B cell (primary cell): Measurements from ENCODE around the gene RBM22. TPM values are rescaled to one million over a fixed set of nuclear protein-coding genes. Genes with fewer than 3 reads are reported as not detected.

Source experiments
- ATAC-seq: fragments of 200-7000 bp; cut with Tn5 transposase; one replicate; pipeline ENCODE4 v1.10.0; 2021; ENCODE audit warnings: low read depth, mild to moderate bottlenecking, moderate number of reproducible peaks, moderate library complexity
- CTCF ChIA-PET: fragments of 350-600 bp; sonication (Branson Sonifier 250); formaldehyde crosslinking; loops from one replicate; lab custom pipeline; 2021; ENCODE audit warnings: antibody characterized with exemption, inconsistent platforms; lab: Charles Lee
- POLR2A ChIA-PET: fragments of 350-600 bp; sonication (Branson Sonifier 250); formaldehyde crosslinking; loops from one replicate; lab custom pipeline; 2021; ENCODE audit warnings: antibody characterized with exemption; lab: Charles Lee
- DNase-seq: peaks from one replicate; pipeline ENCODE4 v3.0.0; 2013
- H2AFZ ChIP-seq: 2 replicates; pipeline ENCODE4 v1.6.1; 2012; ENCODE audit warnings: mild to moderate bottlenecking, low read depth, low read length; ENCODE audit not compliant: insufficient read depth, poor library complexity, severe bottlenecking
- H3K27ac ChIP-seq, 2 donors: 1 replicate in 1 of 2; 2 replicates in 1 of 2; pipeline ENCODE4 v1.5.1; 2012 to 2013; ENCODE audit warnings: low read length in 2 of 2, mild to moderate bottlenecking in 2 of 2, moderate library complexity in 1 of 2
- H3K27me3 ChIP-seq, 4 experiments: fragments of 200-600 bp in 1 of 4; sonication (generic) in 1 of 4; replicated peaks in 1 of 4; 1 replicate in 2 of 4; 2 replicates in 2 of 4; pipeline versions ENCODE4 v1.6.1 to v1.7.0; 2013 to 2016; ENCODE audit warnings: low read length in 3 of 4, mild to moderate bottlenecking in 2 of 4, mixed read lengths in 1 of 4, moderate library complexity in 1 of 4; ENCODE audit not compliant: insufficient read depth in 4 of 4, control insufficient read depth in 3 of 4; ENCODE audit errors: control extremely low read depth in 1 of 4
- H3K36me3 ChIP-seq, 2 experiments: replicated peaks in 1 of 2; 1 replicate in 1 of 2; 2 replicates in 1 of 2; pipeline versions ENCODE4 v1.6.1 to v1.7.1; 2013; ENCODE audit warnings: low read length in 1 of 2; ENCODE audit not compliant: insufficient read depth in 2 of 2, control insufficient read depth in 1 of 2; ENCODE audit errors: control extremely low read depth in 1 of 2, extremely low read depth in 1 of 2
- H3K4me1 ChIP-seq, 2 donors: fragments of 200-600 bp in 1 of 2; sonication (generic) in 1 of 2; 1 replicate in 1 of 2; 2 replicates in 1 of 2; pipeline versions ENCODE4 v1.5.1 to v1.6.1; 2013 to 2017; ENCODE audit warnings: low read length in 2 of 2; ENCODE audit not compliant: control insufficient read depth in 2 of 2, insufficient read depth in 2 of 2
- H3K4me2 ChIP-seq: replicated peaks from 2 replicates; pipeline ENCODE3; 2012; ENCODE audit warnings: mild to moderate bottlenecking, low read depth, low read length; ENCODE audit not compliant: poor library complexity, severe bottlenecking
- H3K4me3 ChIP-seq, 5 experiments: fragments of 200-600 bp in 1 of 5; sonication (generic) in 1 of 5; 1 replicate in 3 of 5; 2 replicates in 2 of 5; pipeline versions ENCODE4 v1.5.1 to v1.7.0; 2011 to 2016; ENCODE audit warnings: low read length in 4 of 5, mild to moderate bottlenecking in 4 of 5, low read depth in 2 of 5, control low read depth in 1 of 5, moderate library complexity in 1 of 5; ENCODE audit not compliant: insufficient read depth in 1 of 5; ENCODE audit errors: control extremely low read depth in 1 of 5, extremely low read depth in 1 of 5
- H3K79me2 ChIP-seq: fragments of 200-600 bp; sonication (generic); one replicate; pipeline ENCODE4 v1.6.0; 2016; ENCODE audit warnings: low read length; ENCODE audit not compliant: control insufficient read depth, insufficient read depth
- H3K9ac ChIP-seq: fragments of 200-600 bp; sonication (generic); 2 replicates; pipeline ENCODE4 v1.6.1; 2017; ENCODE audit warnings: mild to moderate bottlenecking, low read length, moderate library complexity
- H3K9me3 ChIP-seq, 3 donors: one replicate each; pipeline versions ENCODE4 v1.6.1 to v1.7.1; 2013; ENCODE audit warnings: low read length in 2 of 3; ENCODE audit not compliant: control insufficient read depth in 2 of 3, insufficient read depth in 1 of 3; ENCODE audit errors: control extremely low read depth in 1 of 3
- H4K20me1 ChIP-seq: 2 replicates; pipeline ENCODE4 v1.6.0; 2012; ENCODE audit warnings: mild to moderate bottlenecking, low read length; ENCODE audit not compliant: insufficient read depth, control insufficient read depth, poor library complexity, severe bottlenecking
- H3K27ac Mint-ChIP-seq: one replicate; pipeline ENCODE4 v1.8.0; 2021; ENCODE audit warnings: mixed read lengths
- H3K27me3 Mint-ChIP-seq: one replicate; pipeline ENCODE4 v1.8.0; 2021; ENCODE audit warnings: mixed read lengths
- H3K4me1 Mint-ChIP-seq: one replicate; pipeline ENCODE4 v1.8.0; 2021; ENCODE audit warnings: mixed read lengths
- H3K4me3 Mint-ChIP-seq: one replicate; pipeline ENCODE4 v1.8.0; 2021; ENCODE audit warnings: mixed read lengths
- H3K9me3 Mint-ChIP-seq: one replicate; pipeline ENCODE4 v1.8.0; 2022; ENCODE audit warnings: mixed read lengths; ENCODE audit not compliant: insufficient read depth
- EZH2 ChIP-seq: IDR thresholded peaks from 2 replicates; pipeline ENCODE4 v1.6.1; 2012; ENCODE audit warnings: borderline replicate concordance, low read depth, mild to moderate bottlenecking, moderate library complexity, low read length; ENCODE audit not compliant: insufficient read depth, poor library complexity, severe bottlenecking
- WGBS: methylation state at CpG from one replicate; pipeline ENCODE4 v1.1.5; 2013; ENCODE audit warnings: missing lambda C conversion rate; ENCODE audit not compliant: insufficient coverage; 5-methylcytosine and 5-hydroxymethylcytosine counted together
- intact Hi-C: fragments of 100-400 bp; cut with micrococcal nuclease; formaldehyde crosslinking; loops from one replicate; pipeline ENCODE4 v1.10.0; 2022
- polyA plus RNA-seq: library from polyadenylated mRNA; depleted of rRNA; stranded (reverse); fragments of >200 nt; gene quantifications from 2 replicates; pipeline ENCODE4 v1.2.3, GENCODE V29; 2012
- total RNA-seq, 2 donors: library from RNA; stranded (reverse); fragments of 120-200 nt in 1 of 2; gene quantifications; 1 replicate in 1 of 2; 2 replicates in 1 of 2; pipeline versions ENCODE4 v1.2.3 to v1.2.4, GENCODE V29; 2013 to 2022
- TF ChIP-seq, protein P1 (sequence below): fragments of 200-600 bp; IDR thresholded peaks from one replicate; pipeline ENCODE4 v1.8.0; 2022; ENCODE audit warnings: antibody characterized with exemption, mild to moderate bottlenecking

The RBM22 gene
- total and polyA plus RNA-seq, 2 donors (not counting 1 experiment from before 2014, with no cell fraction given): 70.6 to 89.4 TPM

- Histone ChIP-seq H3K79me2 (no peaks in the 10 kb centered on the region), H4K20me1 (no peaks in the 10 kb centered on the region), H3K9me3 (no peaks in the 10 kb centered on the region), H3K4me2 (no peak overlapping the region), H3K4me1 (peaks cover 10 to 15% of the 10 kb centered on the region in 2 donors), H3K36me3 (no peaks in the 10 kb centered on the region), H3K9ac (no peak overlapping the region), H3K27ac (no peak overlapping the region), H3K4me3 (no peak overlapping the region), H2AFZ (no peak overlapping the region), H3K27me3 (peaks cover 0 to 10% (median 0%) of the 10 kb centered on the region in 4 experiments)
- H3K27ac Mint-ChIP-seq: no peak overlapping the region
- intact Hi-C loops: no loop called here
- POLR2A ChIA-PET: no interaction called here
- DNase-seq (no peak), ATAC-seq (no peak)
- TF ChIP-seq EZH2: no peak
- TF ChIP-seq, protein P1, sequence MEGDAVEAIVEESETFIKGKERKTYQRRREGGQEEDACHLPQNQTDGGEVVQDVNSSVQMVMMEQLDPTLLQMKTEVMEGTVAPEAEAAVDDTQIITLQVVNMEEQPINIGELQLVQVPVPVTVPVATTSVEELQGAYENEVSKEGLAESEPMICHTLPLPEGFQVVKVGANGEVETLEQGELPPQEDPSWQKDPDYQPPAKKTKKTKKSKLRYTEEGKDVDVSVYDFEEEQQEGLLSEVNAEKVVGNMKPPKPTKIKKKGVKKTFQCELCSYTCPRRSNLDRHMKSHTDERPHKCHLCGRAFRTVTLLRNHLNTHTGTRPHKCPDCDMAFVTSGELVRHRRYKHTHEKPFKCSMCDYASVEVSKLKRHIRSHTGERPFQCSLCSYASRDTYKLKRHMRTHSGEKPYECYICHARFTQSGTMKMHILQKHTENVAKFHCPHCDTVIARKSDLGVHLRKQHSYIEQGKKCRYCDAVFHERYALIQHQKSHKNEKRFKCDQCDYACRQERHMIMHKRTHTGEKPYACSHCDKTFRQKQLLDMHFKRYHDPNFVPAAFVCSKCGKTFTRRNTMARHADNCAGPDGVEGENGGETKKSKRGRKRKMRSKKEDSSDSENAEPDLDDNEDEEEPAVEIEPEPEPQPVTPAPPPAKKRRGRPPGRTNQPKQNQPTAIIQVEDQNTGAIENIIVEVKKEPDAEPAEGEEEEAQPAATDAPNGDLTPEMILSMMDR: no peak
- WGBS: 87% methylated on average over 10 of the region's 11 CpGs
- peaks cover 11% of the 10 kb centered on the region for H3K4me1 Mint-ChIP-seq
- H3K9me3 Mint-ChIP-seq: no peaks in the 10 kb centered on the region
- CTCF ChIA-PET: interaction anchor here (0.6 to 1.0 kb wide), 2 partner anchors 100 to 172 kb away, joined by 4 to 5 read pairs; no protein-coding TSS in a partner anchor
- H3K27me3 Mint-ChIP-seq: peaks cover 15% of the 10 kb centered on the region
- H3K4me3 Mint-ChIP-seq: no peak overlapping the region
These were observed 41.3 kb downstream of the RBM22 start for GRCh38 chr5:150659360-150660107.

- intact Hi-C loops: no loop called here
- peaks cover 11% of the 10 kb centered on the region for H3K27me3 Mint-ChIP-seq
- TF ChIP-seq, protein P1: no peak
- no peak for TF ChIP-seq EZH2
- H4K20me1 ChIP-seq: no peaks in the 10 kb centered on the region
- no peaks in the 10 kb centered on the region for H3K36me3 ChIP-seq
- no peaks in the 10 kb centered on the region for H3K9me3 Mint-ChIP-seq
- no peak for ATAC-seq
- no peak overlapping the region for H3K4me3 ChIP-seq
- 61% methylated on average over 3 of the region's 3 CpGs for WGBS
- no peaks in the 10 kb centered on the region for H3K79me2 ChIP-seq
- H3K27me3 ChIP-seq: peaks cover 0 to 10% (median 0%) of the 10 kb centered on the region in 4 experiments
- peak overlapping the region; percentile 37 for H3K27ac Mint-ChIP-seq
- CTCF ChIA-PET: interaction anchor here (0.6 to 6.1 kb wide), 5 partner anchors 12 to 189 kb away, joined by 3 to 110 read pairs (median 3); no protein-coding TSS in a partner anchor
- H2AFZ ChIP-seq: no peak overlapping the region
- peak overlapping the region; percentile 10 for H3K4me3 Mint-ChIP-seq
- no peak overlapping the region for H3K4me2 ChIP-seq
- peaks cover 10 to 15% of the 10 kb centered on the region in 2 donors for H3K4me1 ChIP-seq
- POLR2A ChIA-PET: no interaction called here
- peaks cover 16% of the 10 kb centered on the region for H3K4me1 Mint-ChIP-seq
- no peaks in the 10 kb centered on the region for H3K9me3 ChIP-seq
- no peak overlapping the region for H3K27ac ChIP-seq
- DNase-seq: no peak
- no peak overlapping the region for H3K9ac ChIP-seq
These were observed 42.1 kb downstream of the RBM22 start for GRCh38 chr5:150658699-150659265.
